WTC11 (cell line): ENCODE results near the gene MYOM3.

ENCODE experiments used
- AFF4 ChIP-seq: sonication (generic); formaldehyde crosslinking; IDR thresholded peaks from 2 replicates; pipeline ENCODE4 v1.8.1; 2023; ENCODE audit warnings: mild to moderate bottlenecking, missing genetic modification reagents, borderline replicate concordance
- CTCF ChIP-seq: fragments of 200-600 bp; IDR thresholded peaks from 2 replicates; pipeline ENCODE4 v1.8.0; 2022; ENCODE audit warnings: antibody characterized with exemption
- FOXJ3 ChIP-seq: sonication (generic); formaldehyde crosslinking; IDR thresholded peaks from 2 replicates; pipeline ENCODE4 v1.9.0; 2021; ENCODE audit warnings: missing genetic modification reagents, mild to moderate bottlenecking, borderline replicate concordance
- JUN ChIP-seq: sonication (generic); formaldehyde crosslinking; IDR thresholded peaks from 2 replicates; pipeline ENCODE4 v1.8.0; 2023; ENCODE audit warnings: mild to moderate bottlenecking, missing genetic modification reagents
- NR1H2 ChIP-seq: sonication (generic); formaldehyde crosslinking; IDR thresholded peaks from 2 replicates; pipeline ENCODE4 v1.9.0; 2021; ENCODE audit warnings: mild to moderate bottlenecking, moderate library complexity, missing genetic modification reagents
- RELA ChIP-seq: sonication (generic); formaldehyde crosslinking; IDR thresholded peaks from 2 replicates; pipeline ENCODE4 v1.8.1; 2022; ENCODE audit warnings: missing genetic modification reagents, mild to moderate bottlenecking, borderline replicate concordance
- USF1 ChIP-seq: sonication (generic); formaldehyde crosslinking; IDR thresholded peaks from 2 replicates; pipeline ENCODE4 v1.8.0; 2022; ENCODE audit warnings: mild to moderate bottlenecking, missing genetic modification reagents
- ZNF416 ChIP-seq: fragments of 250-450 bp; sonication (Bioruptor Pico); IDR thresholded peaks from 2 replicates; pipeline ENCODE4 v1.9.0; 2021; ENCODE audit warnings: mild to moderate bottlenecking, inconsistent platforms

GRCh38 chr1:24092979-24093378 lies 19.0 kb downstream of the MYOM3 start:
- TF ChIP-seq FOXJ3 (CRISPR knock-in tag) = no peak
- no peak for TF ChIP-seq ZNF416 (CRISPR knock-in tag)
- TF ChIP-seq RELA (CRISPR knock-in tag) = no peak
- no peak for TF ChIP-seq CTCF
- no peak for TF ChIP-seq JUN (CRISPR knock-in tag)
- no peak for TF ChIP-seq NR1H2
- no peak for TF ChIP-seq USF1
- TF ChIP-seq AFF4 (CRISPR knock-in tag) = no peak
